ENCODE measurements around the gene NOP14. TPM values are rescaled to one million over a fixed set of nuclear protein-coding genes. Genes with fewer than 3 reads are reported as not detected.

NOP14 gene
- total RNA-seq, 1 experiment from 2014 or later, result 50.1 TPM

- H3K27me3 Mint-ChIP-seq (ENCODE audit: low read depth), result no peaks in the 10 kb centered on the region
- no peak overlapping the region for H4K91ac ChIP-seq (ENCODE audit: insufficient read length, low read depth, low read length)
- no peak overlapping the region for H3K4ac ChIP-seq (ENCODE audit: low read depth, low read length)
- H3K23me2 ChIP-seq (ENCODE audit: insufficient read length, low read depth, low read length, poor library complexity, severe bottlenecking), result no peaks in the 10 kb centered on the region
- no peak for DNase-seq
- TF ChIP-seq CTCF (conservative IDR thresholded peaks at IDR 0.05), result no peak
- no CpG with 5 or more reads among the region's 3 CpGs for WGBS (ENCODE audit: extremely low coverage, insufficient read length, low lambda C conversion rate)
- no peak overlapping the region for H3K27ac ChIP-seq (ENCODE audit: insufficient read length, low read depth, low read length)
- H3K4me3 Mint-ChIP-seq, result no peak overlapping the region
- no peak overlapping the region for H3K14ac ChIP-seq (ENCODE audit: insufficient read depth, low read length)
- H2BK20ac ChIP-seq (ENCODE audit: low read depth, low read length, poor library complexity, severe bottlenecking), result no peak overlapping the region
- H3K9ac ChIP-seq (ENCODE audit: extremely low read depth, insufficient read length, low read length), result no peak overlapping the region
- no peaks in the 10 kb centered on the region for H4K20me1 ChIP-seq (ENCODE audit: control insufficient read depth, insufficient read depth, insufficient read length)
- no peaks in the 10 kb centered on the region for H3K9me3 ChIP-seq (ENCODE audit: control insufficient read depth, low read depth, low read length)
- H3K79me1 ChIP-seq (ENCODE audit: insufficient read depth, low read depth, low read length, poor library complexity, severe bottlenecking), result no peaks in the 10 kb centered on the region
- H2BK15ac ChIP-seq (ENCODE audit: low read depth, low read length), result no peak overlapping the region
- no peaks in the 10 kb centered on the region for H3K9me3 Mint-ChIP-seq
- H3K56ac ChIP-seq (ENCODE audit: insufficient read length, low read depth, low read length), result no peak overlapping the region
- peaks cover 25 to 82% (median 70%) of the 10 kb centered on the region in 3 experiments for H3K36me3 Mint-ChIP-seq (ENCODE audit: insufficient read depth in 1 of 3, low read depth in 3 of 3)
- H3K4me2 ChIP-seq (ENCODE audit: insufficient read depth, insufficient read length, low read length), result no peak overlapping the region
- no peak overlapping the region for H2BK5ac ChIP-seq (ENCODE audit: insufficient read length, low read length)
- H4K8ac ChIP-seq (replicated peaks; ENCODE audit: insufficient read length, low read depth, low read length), result no peak overlapping the region
- H4K5ac ChIP-seq (ENCODE audit: insufficient read length, low read depth, low read length), result no peak overlapping the region
- H3K79me2 ChIP-seq (ENCODE audit: insufficient read depth, low read length), result no peaks in the 10 kb centered on the region
- H3K27ac Mint-ChIP-seq, result peak overlapping the region in 1 of 3 experiments; percentile 13; a peak in 1 of 7 replicates
- H2AFZ ChIP-seq (ENCODE audit: low read length), result no peak overlapping the region
- H3K27me3 ChIP-seq (ENCODE audit: insufficient read depth, low read length), result no peaks in the 10 kb centered on the region
- no peak overlapping the region for H3T11ph ChIP-seq (ENCODE audit: low read length)
- no peaks in the 10 kb centered on the region for H3K4me1 Mint-ChIP-seq
- H3K23ac ChIP-seq (ENCODE audit: insufficient read length, low read depth, low read length), result no peak overlapping the region
- H2BK12ac ChIP-seq (ENCODE audit: insufficient read length, low read depth, low read length), result no peak overlapping the region
- no peak overlapping the region for H3K18ac ChIP-seq (ENCODE audit: insufficient read length, low read depth, low read length)
- H3K4me1 ChIP-seq (ENCODE audit: insufficient read depth, low read length), result no peaks in the 10 kb centered on the region
- H2AK5ac ChIP-seq (ENCODE audit: insufficient read length, low read length), result no peak overlapping the region
- H2BK120ac ChIP-seq (ENCODE audit: low read depth, low read length, poor library complexity, severe bottlenecking), result no peak overlapping the region
Measured at GRCh38 chr4:2898001-2898400, 65.2 kb downstream of the NOP14 start.

All from H9 (cell line).